K562 (cell line): ENCODE measurements around the gene TPD52L2. TPM values are rescaled to one million over a fixed set of nuclear protein-coding genes. Genes with fewer than 3 reads are reported as not detected.

Source experiments
- ATAC-seq: fragments of 200-7000 bp; cut with Tn5 transposase; 3 replicates; pipeline ENCODE4 v1.9.1; 2020; ENCODE audit warnings: moderate library complexity
- BruUV-seq: library from RNA; stranded (reverse); fragments of 400-500 nt; replicated peaks from 2 replicates; lab custom pipeline; 2021; lab: Mats Ljungman, UMichigan
- CTCF ChIA-PET: fragments of 300-600 bp; formaldehyde crosslinking; extraction: SDS; loops from one replicate; lab custom pipeline; 2021; ENCODE audit warnings: low intra/inter-chr PET ratio; lab: Yijun Ruan, JAX
- POLR2A ChIA-PET: fragments of 300-600, 350-650 bp; sonication (Branson Sonifier 250); formaldehyde crosslinking; extraction: SDS; loops from one replicate; lab custom pipeline; 2021; ENCODE audit warnings: antibody characterized with exemption, inconsistent platforms; lab: Yijun Ruan, JAX
- DNase-seq, 4 experiments: peaks; one replicate each; pipeline versions ENCODE4 v3.0.0 to v3.0.0-alpha.2; 2011 to 2018; ENCODE audit warnings: low spot score in 3 of 4, mixed read lengths in 3 of 4; ENCODE audit errors: extremely low read depth in 1 of 4
- FAIRE-seq: peaks from 2 replicates; lab custom pipeline; 2011; peaks lifted over from hg19 to GRCh38; lab: Jason Lieb, UNC
- H2AFZ ChIP-seq: 2 replicates; pipeline ENCODE4 v1.6.0; 2011; ENCODE audit warnings: low read depth, low read length, control low read depth, inconsistent platforms
- H3K27ac ChIP-seq: fragments of 200-600 bp; 3 replicates; pipeline ENCODE4 v1.8.0; 2011; ENCODE audit warnings: low read depth, mild to moderate bottlenecking, control low read depth, inconsistent platforms, low read length, moderate library complexity, mixed read lengths; ENCODE audit errors: extremely low read depth
- H3K27me3 ChIP-seq, 2 experiments: fragments of 300-600 bp in 1 of 2; 2 replicates in 1 of 2; 3 replicates in 1 of 2; pipeline versions ENCODE4 v1.6.0 to v1.8.0; 2011; ENCODE audit warnings: inconsistent platforms in 2 of 2, low read length in 2 of 2, mild to moderate bottlenecking in 1 of 2, mixed read lengths in 1 of 2, moderate library complexity in 1 of 2; ENCODE audit not compliant: control insufficient read depth in 2 of 2, insufficient read depth in 2 of 2
- H3K36me3 ChIP-seq: fragments of 300-600 bp; 3 replicates; pipeline ENCODE4 v1.8.0; 2011; ENCODE audit warnings: mild to moderate bottlenecking, low read length, inconsistent platforms; ENCODE audit not compliant: control insufficient read depth, insufficient read depth
- H3K4me1 ChIP-seq, 2 experiments: fragments of 200-600 bp in 1 of 2; replicated peaks in 1 of 2; 2 replicates in 1 of 2; 3 replicates in 1 of 2; pipeline versions ENCODE4 v1.5.1 to v1.8.0; 2011; ENCODE audit warnings: inconsistent platforms in 2 of 2, low read length in 2 of 2, mild to moderate bottlenecking in 1 of 2, mixed read lengths in 1 of 2, moderate library complexity in 1 of 2; ENCODE audit not compliant: control insufficient read depth in 2 of 2, insufficient read depth in 2 of 2
- H3K4me2 ChIP-seq: 2 replicates; pipeline ENCODE4 v1.6.1; 2011; ENCODE audit warnings: low read length, control low read depth, inconsistent platforms, mixed read lengths; ENCODE audit not compliant: insufficient read depth
- H3K4me3 ChIP-seq: fragments of 200-600 bp; sonication (generic), shearing (Covaris generic); 2 replicates; pipeline ENCODE4 v1.5.1; 2016; ENCODE audit warnings: control low read depth, inconsistent platforms
- H3K79me2 ChIP-seq: fragments of 200-600 bp; 3 replicates; pipeline ENCODE4 v1.8.0; 2011; ENCODE audit warnings: low read length, inconsistent platforms; ENCODE audit not compliant: control insufficient read depth, insufficient read depth
- H3K9ac ChIP-seq, 2 experiments: 2 replicates each; pipeline versions ENCODE4 v1.6.0 to v1.6.1; 2011; ENCODE audit warnings: low read depth in 2 of 2, low read length in 2 of 2, control low read depth in 1 of 2, inconsistent platforms in 1 of 2, mild to moderate bottlenecking in 1 of 2, mixed read lengths in 1 of 2; ENCODE audit not compliant: insufficient read depth in 1 of 2
- H3K9me1 ChIP-seq: one replicate; pipeline ENCODE4 v1.6.0; 2011; ENCODE audit warnings: inconsistent platforms, mild to moderate bottlenecking, low read length, moderate library complexity; ENCODE audit not compliant: control insufficient read depth, insufficient read depth
- H3K9me3 ChIP-seq: replicated peaks from 2 replicates; pipeline ENCODE4 v1.5.1; 2011; ENCODE audit warnings: low read depth, low read length, inconsistent platforms; ENCODE audit not compliant: control insufficient read depth, insufficient read depth
- H4K20me1 ChIP-seq: replicated peaks from 2 replicates; pipeline ENCODE4 v1.6.1; 2011; ENCODE audit warnings: low read length, inconsistent platforms, mixed read lengths; ENCODE audit not compliant: control insufficient read depth, insufficient read depth
- NFIC ChIP-seq: fragments of 450-650 bp; IDR thresholded peaks from 2 replicates; pipeline ENCODE4 v1.6.1; 2017; ENCODE audit warnings: mild to moderate bottlenecking, inconsistent platforms
- POLR2AphosphoS5 ChIP-seq: IDR thresholded peaks from 2 replicates; pipeline ENCODE4 v1.6.1; 2011; ENCODE audit warnings: mild to moderate bottlenecking, low read depth, low read length, moderate library complexity; ENCODE audit not compliant: control insufficient read depth, insufficient read depth
- RNF219 ChIP-seq: fragments of 250-450 bp; sonication (Bioruptor Pico); IDR thresholded peaks from 2 replicates; pipeline ENCODE4 v1.5.0; 2022; ENCODE audit warnings: mild to moderate bottlenecking
- ZNF75A ChIP-seq: fragments of 450-650 bp; formaldehyde crosslinking; IDR thresholded peaks from 2 replicates; pipeline ENCODE4 v1.4.0; 2020; ENCODE audit warnings: mild to moderate bottlenecking
- WGBS: fragments of 100-300 bp; shearing (Covaris generic); methylation state at CpG from one replicate; pipeline ENCODE4 v1.1.6; 2016; ENCODE audit warnings: low coverage, mixed read lengths; ENCODE audit not compliant: insufficient coverage; ENCODE audit errors: missing lambda C conversion rate; 5-methylcytosine and 5-hydroxymethylcytosine counted together
- in situ Hi-C: fragments of 300-500 bp; cut with MboI; formaldehyde crosslinking; loops from 4 replicates; pipeline ENCODE4 v1.15.0; 2018; ENCODE audit warnings: inconsistent platforms, mixed read lengths
- intact Hi-C: fragments of 100-400 bp; cut with micrococcal nuclease; formaldehyde crosslinking; loops from 2 replicates; pipeline ENCODE4 v1.14.2; 2022
- polyA plus RNA-seq, 8 experiments: library from polyadenylated mRNA; depleted of rRNA in 4 of 8; stranded (reverse) in 5 of 8; unstranded in 3 of 8; fragments of >200 nt; fragmentation: Nextera tagmentation in 2 of 8; fragmentation: Illumina TruSeq in 1 of 8; extraction: Ambion mirVana in 2 of 8; extraction: Trizol in 1 of 8; gene quantifications; 2 replicates each; pipeline versions ENCODE4 v1.2.1 to v1.2.3, GENCODE V29; 2011 to 2014; ENCODE audit warnings: inconsistent platforms in 1 of 8, missing spikeins in 1 of 8
- total RNA-seq, 7 experiments: library from RNA; depleted of rRNA in 6 of 7; stranded (reverse); fragments of >200 nt in 6 of 7; fragmentation: Illumina TruSeq in 2 of 7; extraction: Trizol in 2 of 7; gene quantifications; 2 replicates each; pipeline versions ENCODE4 v1.2.1 to v1.2.3, GENCODE V29; 2011 to 2021; ENCODE audit warnings: low replicate concordance in 1 of 7
- TF ChIP-seq, protein P1 (sequence below), 3 experiments: fragments of 200-800 bp in 1 of 3; sonication (Bioruptor generic) in 1 of 3; sonication (generic) in 1 of 3; formaldehyde crosslinking in 1 of 3; IDR thresholded peaks; 2 replicates each; pipeline versions ENCODE4 v1.6.1 to v1.8.0; 2016 to 2022; ENCODE audit warnings: mild to moderate bottlenecking in 2 of 3, missing compliant biosample characterization in 2 of 3, missing genetic modification characterization in 2 of 3, missing genetic modification reagents in 1 of 3

The TPD52L2 gene
- total and polyA plus RNA-seq, 9 of the 15 experiments (the other 6 are each of a cell fraction or from before 2014, with no cell fraction given): 1.9 to 117 (median 74.6) TPM

GRCh38 chr20:63892402-63892801 lies 27.3 kb downstream of the TPD52L2 start:
- H3K9ac ChIP-seq: no peak overlapping the region
- TF ChIP-seq POLR2AphosphoS5 (no peak), RNF219 (CRISPR knock-in tag) (no peak), NFIC (no peak), ZNF75A (no peak)
- TF ChIP-seq, protein P1, sequence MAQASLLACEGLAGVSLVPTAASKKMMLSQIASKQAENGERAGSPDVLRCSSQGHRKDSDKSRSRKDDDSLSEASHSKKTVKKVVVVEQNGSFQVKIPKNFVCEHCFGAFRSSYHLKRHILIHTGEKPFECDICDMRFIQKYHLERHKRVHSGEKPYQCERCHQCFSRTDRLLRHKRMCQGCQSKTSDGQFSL (CRISPR knock-in tag; IDR thresholded peaks at IDR 0.05): no peak
- TF ChIP-seq, protein P1 (tag; IDR thresholded peaks at IDR 0.05): no peak
- CTCF ChIA-PET: no interaction called here
- H3K36me3 ChIP-seq: peaks cover 45% of the 10 kb centered on the region; the same call in 2 of the 3 replicates
- H3K79me2 ChIP-seq: peaks cover 21% of the 10 kb centered on the region
- no peaks in the 10 kb centered on the region for H3K27me3 ChIP-seq
- H2AFZ ChIP-seq: no peak overlapping the region
- ATAC-seq (no peak), FAIRE-seq (peak; percentile 62), DNase-seq (no peak)
- no peaks in the 10 kb centered on the region for H3K9me3 ChIP-seq
- H3K27ac ChIP-seq: no peak overlapping the region
- peaks cover 12% of the 10 kb centered on the region for H4K20me1 ChIP-seq
- H3K4me2 ChIP-seq: no peak overlapping the region
- no peaks in the 10 kb centered on the region for H3K9me1 ChIP-seq
- intact Hi-C loops: no loop called here
- POLR2A ChIA-PET: interaction anchor here (0.6 to 2.7 kb wide), 4 partner anchors 11 to 358 kb away, joined by 3 to 12 read pairs (median 4); no protein-coding TSS in a partner anchor
- no peak overlapping the region for H3K4me3 ChIP-seq
- 70% methylated on average over 7 of the region's 7 CpGs for WGBS
- BruUV-seq: no TSS peak
- H3K4me1 ChIP-seq: peaks cover 15 to 28% of the 10 kb centered on the region in 2 experiments
- in situ Hi-C loops: no loop called here
